Fibroblast of skin of right biceps (primary cell): ENCODE data around the gene ECM2.

Experiments used
- DNase-seq: peaks from one replicate; pipeline ENCODE4 v3.0.0-alpha.2; 2013

ECM2 gene

DNA sequence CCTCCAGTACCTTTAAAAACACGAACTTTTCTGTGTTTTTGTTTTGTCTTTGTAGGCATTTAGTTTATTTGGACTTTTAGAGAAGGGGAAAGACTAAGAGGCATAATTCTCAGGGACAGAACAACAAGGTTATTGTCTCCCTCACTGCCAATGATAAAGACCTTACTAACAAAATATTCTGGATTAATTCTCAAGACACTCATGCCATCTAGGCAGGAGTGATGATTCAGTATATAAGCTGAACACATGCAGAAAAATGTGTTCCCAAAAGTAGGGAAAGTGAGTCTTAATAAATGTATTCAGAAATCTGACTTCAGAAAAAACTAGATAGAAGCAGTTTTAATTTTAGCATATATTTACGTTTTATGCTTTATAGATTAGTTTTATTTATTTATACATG lies 36.1 kb downstream of the ECM2 start:
- no peak for DNase-seq

- DNase-seq = peak; percentile 58
Observed at GRCh38 chr9:92496396-92497176, 39.2 kb downstream of the ECM2 start.

GRCh38 chr9:92494856-92495255 lies 40.9 kb downstream of the ECM2 start:
- DNase-seq = peak; percentile 69

DNA sequence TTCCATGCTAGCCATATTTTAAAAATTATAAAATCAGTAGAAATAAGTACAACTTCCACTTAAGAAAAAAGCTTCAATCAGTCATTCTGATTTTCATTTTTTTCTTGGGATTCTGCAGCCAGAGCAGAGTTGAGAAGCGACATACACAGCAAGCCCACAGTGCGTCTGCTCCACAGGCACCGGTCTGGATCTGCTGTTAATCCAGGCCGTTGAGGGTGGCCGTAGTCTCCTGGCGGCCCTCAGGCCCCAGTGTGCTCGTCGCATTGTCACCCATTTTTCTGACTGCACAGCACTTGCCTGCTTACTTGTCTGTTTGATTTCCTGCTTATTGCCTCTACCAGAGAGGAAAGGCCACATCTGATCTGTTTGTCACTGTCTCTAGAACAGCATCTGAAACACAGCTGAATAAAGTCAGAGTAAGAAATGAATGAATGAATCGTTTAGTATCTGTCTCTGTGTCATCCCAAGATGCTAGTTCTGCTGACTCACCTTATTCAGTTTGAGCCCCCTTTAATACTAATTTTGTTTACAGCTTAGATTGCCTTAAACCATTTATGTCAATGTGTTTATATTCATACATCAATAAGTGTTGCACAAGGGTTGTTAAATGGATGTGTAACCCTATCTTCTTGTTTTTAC lies 41.9 kb downstream of the ECM2 start:
- DNase-seq = no peak

- no peak for DNase-seq
Observed at GRCh38 chr9:92492781-92493401, 42.9 kb downstream of the ECM2 start.

GRCh38 chr9:92488681-92489550 lies 46.9 kb downstream of the ECM2 start:
- DNase-seq = peak; percentile 66

- DNase-seq = no peak
Observed at GRCh38 chr9:92486371-92486770, 49.4 kb downstream of the ECM2 start.

- no peak for DNase-seq
Observed at GRCh38 chr9:92484563-92484962, 51.2 kb downstream of the ECM2 start.

DNA sequence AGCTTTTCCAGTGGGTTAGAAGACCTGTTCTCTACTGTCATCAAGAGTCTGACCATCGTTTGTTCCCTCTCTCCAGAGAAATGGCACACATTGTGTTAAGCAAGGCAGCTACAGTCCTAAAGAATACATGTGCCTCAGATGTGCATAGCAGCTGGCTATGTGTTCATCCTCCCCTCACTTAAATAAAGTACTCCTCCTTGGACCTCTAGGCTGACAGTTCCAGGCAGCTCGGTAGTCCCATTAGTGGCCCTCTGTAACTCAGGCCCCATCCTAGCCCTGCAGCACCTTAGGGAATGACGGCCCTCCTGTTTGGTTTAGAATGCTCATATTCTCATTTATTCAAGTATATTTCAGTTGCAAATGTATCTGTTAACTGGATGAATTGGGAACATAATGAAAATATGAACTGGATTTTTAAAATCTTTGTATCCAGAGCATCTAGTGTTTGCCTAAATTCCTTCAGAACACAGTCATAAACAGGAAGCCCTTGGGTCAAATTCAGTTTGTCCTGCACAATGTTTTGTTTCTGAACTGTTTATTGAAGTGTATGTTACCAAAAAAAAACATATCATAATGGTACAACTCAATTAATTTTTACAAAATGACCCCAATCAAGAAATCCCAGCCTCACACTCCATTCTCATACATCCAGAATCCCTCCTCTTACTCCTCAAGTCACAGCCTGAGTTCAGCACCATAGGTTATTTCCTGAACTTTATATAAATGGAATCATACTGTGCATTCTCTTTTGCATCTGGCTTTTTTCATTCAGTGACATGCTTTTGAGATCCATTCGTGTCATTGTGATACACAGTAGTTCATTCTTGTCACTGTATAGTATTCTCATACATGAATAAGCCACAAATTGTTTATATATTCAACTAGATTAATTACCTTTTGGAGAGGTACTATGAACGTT lies 51.9 kb downstream of the ECM2 start:
- DNase-seq = no peak

- DNase-seq = no peak
Observed at GRCh38 chr9:92482805-92483204, 53.0 kb downstream of the ECM2 start.

DNA sequence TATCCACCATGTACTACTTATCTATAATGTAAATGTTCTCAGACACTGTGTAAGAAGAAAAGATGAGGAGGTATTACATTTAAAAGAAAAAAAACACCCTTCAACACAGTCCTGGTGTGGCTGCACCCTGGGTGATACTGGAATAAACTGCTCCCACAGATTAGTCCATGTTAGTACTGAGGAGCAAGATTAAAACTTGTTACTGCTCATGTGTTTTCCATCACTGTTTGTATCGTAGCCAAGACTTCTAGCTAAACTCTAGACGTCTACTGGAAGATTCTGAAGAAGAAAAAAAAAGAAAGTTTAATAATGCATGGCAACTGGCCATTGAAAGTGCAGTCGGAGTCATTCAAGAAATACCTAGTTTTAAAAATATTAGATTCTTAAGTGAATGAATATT lies 53.5 kb downstream of the ECM2 start, which contains the start of gene ASPN:
TSS of gene ASPN (minus strand) at position 178 of the 400 bp plus-strand sequence.
- peak; percentile 74 for DNase-seq

DNA sequence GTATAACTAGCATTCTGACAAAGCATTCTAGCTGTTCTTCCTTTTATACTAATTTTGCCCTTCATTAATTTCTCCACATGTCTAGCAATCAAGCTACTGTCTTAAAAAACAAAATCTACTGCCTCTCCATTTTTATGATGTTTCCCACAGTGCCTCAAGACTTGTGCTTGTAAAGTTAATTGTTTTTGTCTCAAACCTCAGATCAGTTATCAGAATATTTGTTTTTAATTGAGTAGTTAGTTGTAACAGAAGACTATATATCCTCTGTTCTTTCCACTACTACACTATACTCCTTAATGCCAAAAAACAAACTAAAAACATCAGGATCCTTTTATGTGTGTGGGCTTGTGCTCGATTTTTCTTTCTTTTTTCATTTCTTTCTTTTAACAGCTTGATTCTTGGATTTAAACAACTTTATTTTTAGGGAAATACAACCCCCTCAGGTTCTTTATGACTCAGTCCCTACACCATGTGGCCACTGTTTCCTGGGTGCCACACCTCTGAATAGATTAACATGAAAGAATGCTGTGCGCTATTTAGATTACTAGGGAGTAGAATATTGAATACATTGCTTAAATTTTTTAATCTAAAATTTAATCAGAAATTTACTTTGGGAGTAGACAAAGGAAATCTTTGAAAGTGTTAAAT lies 54.7 kb downstream of the ECM2 start:
- peak; percentile 42 for DNase-seq

DNA sequence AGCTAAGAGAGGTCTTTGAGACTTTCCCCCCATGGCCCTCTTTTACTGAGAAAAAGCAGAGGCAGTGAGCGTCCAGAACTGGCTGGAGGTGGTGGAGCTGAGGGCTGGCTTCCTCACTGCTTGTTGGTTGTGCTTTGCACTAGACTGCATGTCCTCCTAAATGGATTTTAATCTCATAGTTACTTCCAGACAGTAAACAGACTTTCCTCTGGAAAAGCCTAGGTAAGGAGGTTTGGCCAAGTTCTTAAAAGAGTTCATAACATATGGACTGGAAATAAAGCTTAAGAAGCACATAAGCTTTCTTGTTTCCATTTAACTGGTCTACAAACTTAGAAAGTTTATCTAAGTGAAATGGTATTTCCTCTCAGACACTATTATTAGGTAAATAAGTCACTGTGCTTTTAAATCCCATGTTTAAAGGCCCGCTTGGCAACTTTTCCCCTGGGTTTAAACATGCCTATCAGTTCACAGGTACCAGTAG lies 55.5 kb downstream of the ECM2 start:
- peak; percentile 37 for DNase-seq

DNA sequence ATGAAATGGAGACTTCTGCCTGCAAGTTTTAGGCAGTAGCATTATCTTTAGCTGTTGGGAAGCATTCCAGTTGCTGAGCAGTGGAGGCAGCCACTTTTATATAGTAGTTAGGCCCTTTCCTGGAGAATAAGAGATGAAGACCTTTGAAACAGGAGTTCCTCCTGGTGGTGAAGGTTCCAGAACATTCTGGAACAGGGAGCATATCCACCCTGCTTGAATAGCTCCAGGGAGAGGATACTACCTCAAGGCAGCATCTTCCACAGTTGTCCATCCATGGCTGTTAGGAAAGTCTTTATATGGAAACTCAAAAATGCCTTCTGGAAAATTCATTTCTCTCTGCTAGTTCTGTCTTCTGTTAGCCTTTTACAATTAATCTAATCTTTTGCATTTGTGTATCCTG lies 56.4 kb downstream of the ECM2 start:
- DNase-seq = no peak

DNA sequence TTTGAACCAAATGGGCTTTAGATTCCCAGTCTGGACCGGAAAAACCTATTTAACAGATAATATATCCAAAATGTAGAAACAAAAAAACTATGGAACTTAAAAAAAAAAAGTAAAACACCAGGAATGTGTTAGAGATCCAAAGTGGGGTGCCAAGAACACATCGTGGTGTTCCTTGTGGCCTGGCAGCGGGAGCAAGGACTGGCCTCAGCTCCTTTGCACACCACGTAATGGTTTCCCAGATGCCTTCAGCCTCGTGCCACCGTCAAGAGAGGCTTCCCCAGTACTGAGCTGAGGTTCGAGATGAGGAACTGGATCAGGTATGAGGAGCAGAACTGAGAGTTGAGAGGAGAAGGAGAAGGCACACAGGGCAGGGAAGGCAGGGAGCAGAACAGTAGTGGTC lies 57.0 kb downstream of the ECM2 start:
- no peak for DNase-seq

DNA sequence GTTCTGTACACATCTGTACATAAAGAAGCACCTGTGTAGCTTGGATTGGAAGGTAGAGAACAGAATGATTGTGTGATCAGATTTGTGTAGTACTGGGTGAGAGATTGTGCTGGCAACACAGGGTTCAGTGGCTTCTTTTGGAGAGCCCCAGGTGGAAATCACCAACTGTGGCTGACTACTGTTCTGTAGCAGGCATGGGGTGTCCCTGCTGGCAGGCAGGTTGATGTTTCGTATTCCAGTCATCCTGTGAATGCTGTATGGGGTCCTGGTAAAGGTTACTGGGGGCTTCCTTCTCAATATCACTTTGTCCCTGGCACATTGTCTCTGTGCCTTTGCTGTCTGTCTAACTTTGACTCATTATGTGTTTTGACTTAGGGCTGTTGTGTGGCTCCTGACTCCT lies 58.8 kb downstream of the ECM2 start:
- no peak for DNase-seq

DNA sequence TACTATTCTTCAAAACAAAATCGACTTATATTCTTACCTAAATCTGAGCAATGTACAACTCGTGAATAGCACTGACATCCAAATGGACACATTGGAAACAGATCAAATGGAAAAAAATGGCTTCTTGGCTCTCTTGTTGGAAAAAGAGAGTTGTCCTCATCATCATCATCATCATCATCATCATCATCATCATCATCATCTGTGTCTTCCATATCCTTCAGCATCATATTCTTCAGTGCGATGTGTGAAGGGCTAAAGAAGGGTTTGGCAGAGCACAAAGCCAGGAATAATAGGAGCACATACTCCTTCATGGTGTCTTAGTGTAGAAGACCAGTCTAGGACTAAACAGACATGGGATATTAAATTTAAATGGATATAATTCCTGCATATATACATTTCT lies 61.2 kb downstream of the ECM2 start:
- no peak for DNase-seq

GRCh38 chr9:92468206-92468605 lies 67.6 kb downstream of the ECM2 start:
- DNase-seq = peak; percentile 76

GRCh38 chr9:92467511-92467910 lies 68.3 kb downstream of the ECM2 start:
- no peak for DNase-seq

GRCh38 chr9:92467041-92467440 lies 68.7 kb downstream of the ECM2 start:
- DNase-seq = no peak

GRCh38 chr9:92463984-92464383 lies 71.8 kb downstream of the ECM2 start:
- DNase-seq = peak; percentile 94
